ENCODE measurements around the gene C12orf57. TPM values are rescaled to one million over a fixed set of nuclear protein-coding genes. Genes with fewer than 3 reads are reported as not detected.
A peak's percentile ranks its signal among the peaks of the same experiment; 100 is the strongest.

Gene C12orf57
- total and polyA plus RNA-seq, 2 of the 13 experiments (the other 11 are each of a cell fraction or from before 2014, with no cell fraction given), result 84.0 to 287 TPM

- TF ChIP-seq ZFP91 (CRISPR knock-in tag; IDR thresholded peaks at IDR 0.05; ENCODE audit: borderline replicate concordance), result peak; percentile 52; the same call in 1 of the 2 replicates
- no peak for TF ChIP-seq GPBP1L1 (CRISPR knock-in tag; IDR thresholded peaks at IDR 0.05)
- TF ChIP-seq MAF1 (CRISPR knock-in tag; IDR thresholded peaks at IDR 0.05; ENCODE audit: borderline replicate concordance), result no peak
- no peak for TF ChIP-seq AKAP8 (CRISPR knock-in tag; IDR thresholded peaks at IDR 0.05)
- no peak for TF ChIP-seq ZNF614 (CRISPR knock-in tag; IDR thresholded peaks at IDR 0.05; ENCODE audit: borderline replicate concordance)
- no peak for TF ChIP-seq ZNF691 (CRISPR knock-in tag; IDR thresholded peaks at IDR 0.05; ENCODE audit: borderline replicate concordance, low read depth)
- TF ChIP-seq ZNF75D (CRISPR knock-in tag; IDR thresholded peaks at IDR 0.05; ENCODE audit: borderline replicate concordance), result no peak
- TF ChIP-seq ZNF350 (CRISPR knock-in tag; IDR thresholded peaks at IDR 0.05; ENCODE audit: borderline replicate concordance, low read depth), result peak; percentile 18; the same call in 1 of the 2 replicates
- no peak for TF ChIP-seq CREM (IDR thresholded peaks at IDR 0.05)
- no peak for TF ChIP-seq CREM (CRISPR knock-in tag; IDR thresholded peaks at IDR 0.05)
- TF ChIP-seq PTBP1 (IDR thresholded peaks at IDR 0.05; ENCODE audit: low read depth, low read length, poor library complexity, severe bottlenecking), result no peak
- TF ChIP-seq RAD21 (CRISPR knock-in tag; IDR thresholded peaks at IDR 0.05), result no peak
- 0 out of 2 replicates have a peak, but pooled peaks have one; percentile 26 for TF ChIP-seq ZNF414 (CRISPR knock-in tag; IDR thresholded peaks at IDR 0.05)
- TF ChIP-seq ZFX (CRISPR knock-in tag; IDR thresholded peaks at IDR 0.05; ENCODE audit: low read depth), result peak; percentile 33; the same call in 1 of the 2 replicates
- no peak for TF ChIP-seq PHF5A (CRISPR knock-in tag; IDR thresholded peaks at IDR 0.05; ENCODE audit: low read depth, unreplicated experiment)
- no peak for TF ChIP-seq THRA (CRISPR knock-in tag; IDR thresholded peaks at IDR 0.05; ENCODE audit: borderline replicate concordance)
- TF ChIP-seq ZNF24 (IDR thresholded peaks at IDR 0.05), result no peak
- no peak for TF ChIP-seq SRSF1 (optimal IDR thresholded peaks at IDR 0.05; ENCODE audit: low read depth, low read length)
- peak; percentile 22; the same call in 1 of the 2 replicates for TF ChIP-seq ZNF574 (CRISPR knock-in tag; IDR thresholded peaks at IDR 0.05)
- no peak for TF ChIP-seq NKX3-1 (CRISPR knock-in tag; IDR thresholded peaks at IDR 0.05)
- no peak for TF ChIP-seq ZSCAN9 (CRISPR knock-in tag; IDR thresholded peaks at IDR 0.05; ENCODE audit: borderline replicate concordance)
These were observed 18.1 kb upstream of the C12orf57 start (continued) for GRCh38 chr12:6925540-6926279.
